Tibial nerve (tissue), 4 donors: ENCODE results near the gene MCHR1.

Experiments used
- EP300 ChIP-seq, 2 donors: sonication (generic); formaldehyde crosslinking; IDR thresholded peaks; one replicate each; pipeline ENCODE4 v1.6.1; 2017; ENCODE audit warnings: antibody characterized with exemption in 2 of 2, mild to moderate bottlenecking in 1 of 2
- POLR2A ChIP-seq, 2 donors: fragments of 450-650 bp; IDR thresholded peaks; one replicate each; pipeline ENCODE4 v1.6.1; 2017; ENCODE audit warnings: antibody characterized with exemption in 2 of 2, mild to moderate bottlenecking in 2 of 2, moderate library complexity in 2 of 2
- TF ChIP-seq, protein P1 (sequence below), 5 experiments: fragments of 200-600 bp in 3 of 5; fragments of 450-650 bp in 2 of 5; sonication (generic) in 3 of 5; IDR thresholded peaks; one replicate each; pipeline ENCODE4 v1.5.1; 2016 to 2019; ENCODE audit warnings: antibody characterized with exemption in 5 of 5, mild to moderate bottlenecking in 3 of 5, moderate library complexity in 2 of 5

- TF ChIP-seq EP300 (IDR thresholded peaks at IDR 0.05) (no peak), POLR2A (IDR thresholded peaks at IDR 0.05) (no peak)
- TF ChIP-seq, protein P1, sequence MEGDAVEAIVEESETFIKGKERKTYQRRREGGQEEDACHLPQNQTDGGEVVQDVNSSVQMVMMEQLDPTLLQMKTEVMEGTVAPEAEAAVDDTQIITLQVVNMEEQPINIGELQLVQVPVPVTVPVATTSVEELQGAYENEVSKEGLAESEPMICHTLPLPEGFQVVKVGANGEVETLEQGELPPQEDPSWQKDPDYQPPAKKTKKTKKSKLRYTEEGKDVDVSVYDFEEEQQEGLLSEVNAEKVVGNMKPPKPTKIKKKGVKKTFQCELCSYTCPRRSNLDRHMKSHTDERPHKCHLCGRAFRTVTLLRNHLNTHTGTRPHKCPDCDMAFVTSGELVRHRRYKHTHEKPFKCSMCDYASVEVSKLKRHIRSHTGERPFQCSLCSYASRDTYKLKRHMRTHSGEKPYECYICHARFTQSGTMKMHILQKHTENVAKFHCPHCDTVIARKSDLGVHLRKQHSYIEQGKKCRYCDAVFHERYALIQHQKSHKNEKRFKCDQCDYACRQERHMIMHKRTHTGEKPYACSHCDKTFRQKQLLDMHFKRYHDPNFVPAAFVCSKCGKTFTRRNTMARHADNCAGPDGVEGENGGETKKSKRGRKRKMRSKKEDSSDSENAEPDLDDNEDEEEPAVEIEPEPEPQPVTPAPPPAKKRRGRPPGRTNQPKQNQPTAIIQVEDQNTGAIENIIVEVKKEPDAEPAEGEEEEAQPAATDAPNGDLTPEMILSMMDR (IDR thresholded peaks at IDR 0.05): no peak
Measured at GRCh38 chr22:40690370-40690769, 11.1 kb downstream of the MCHR1 start.
